ENCODE measurements around the gene MTCP1. TPM values are rescaled to one million over a fixed set of nuclear protein-coding genes. Genes with fewer than 3 reads are reported as not detected.

Gene MTCP1
- total RNA-seq, 2 donors from 2014 or later = 2.6 to 3.0 TPM

- ATAC-seq = no peak
- H3K27me3 ChIP-seq = no peaks in the 10 kb centered on the region
- no peaks in the 10 kb centered on the region for H3K4me1 ChIP-seq
- no peaks in the 10 kb centered on the region for H3K9me3 ChIP-seq
- H3K36me3 ChIP-seq (replicated peaks in 1 of 2; ENCODE audit: insufficient read depth in 1 of 2, low read depth in 2 of 2) = no peaks in the 10 kb centered on the region
- H3K4me3 ChIP-seq = no peak overlapping the region
- intact Hi-C loops (cut with DNase I) = no loop called here
- TF ChIP-seq POLR2A (IDR thresholded peaks at IDR 0.05) (no peak), CTCF (IDR thresholded peaks at IDR 0.05) (no peak)
- 92 to 95% methylated on average over 2 of the region's 2 CpGs for WGBS, 2 donors
- no peak overlapping the region for H3K27ac ChIP-seq
- DNase-seq = no peak
Observed at GRCh38 chrX:155105919-155106318, 35.0 kb upstream of the MTCP1 start.

GRCh38 chrX:155094468-155095061, 23.6 kb upstream of the MTCP1 start:
- Histone ChIP-seq H3K27me3 (no peaks in the 10 kb centered on the region), H3K36me3 (replicated peaks in 1 of 2; ENCODE audit: insufficient read depth in 1 of 2, low read depth in 2 of 2) (no peaks in the 10 kb centered on the region), H3K4me3 (no peak overlapping the region), H3K27ac (no peak overlapping the region), H3K4me1 (no peaks in the 10 kb centered on the region), H3K9me3 (no peaks in the 10 kb centered on the region)
- peak in 3 of 4 donors; percentile 16 to 25 (median 19) for DNase-seq
- no peak for TF ChIP-seq POLR2A (IDR thresholded peaks at IDR 0.05)
- peak; percentile 33 to 55 (median 48) for TF ChIP-seq CTCF (IDR thresholded peaks at IDR 0.05)
- intact Hi-C loops (cut with DNase I) = loop anchor here (10.0 kb wide), 1 partner anchor 730 kb away; no protein-coding TSS in a partner anchor
- ATAC-seq = no peak
- 17 to 23% methylated on average over 4 of the region's 4 CpGs for WGBS, 2 donors

- no peak overlapping the region for H3K4me3 ChIP-seq
- no peaks in the 10 kb centered on the region for H3K36me3 ChIP-seq (replicated peaks in 1 of 2; ENCODE audit: insufficient read depth in 1 of 2, low read depth in 2 of 2)
- no peaks in the 10 kb centered on the region for H3K27me3 ChIP-seq
- H3K4me1 ChIP-seq = no peaks in the 10 kb centered on the region
- no peak overlapping the region for H3K27ac ChIP-seq
- ATAC-seq (no peak), DNase-seq (no peak)
- intact Hi-C loops (cut with DNase I) = no loop called here
- no peaks in the 10 kb centered on the region for H3K9me3 ChIP-seq
- TF ChIP-seq POLR2A (IDR thresholded peaks at IDR 0.05) (no peak), CTCF (IDR thresholded peaks at IDR 0.05) (no peak)
- 88 to 90% methylated on average over 22 to 26 of the region's 26 CpGs for WGBS, 2 donors
Observed at GRCh38 chrX:155086961-155087735, 16.2 kb upstream of the MTCP1 start.

GRCh38 chrX:155086202-155086840, 15.4 kb upstream of the MTCP1 start:
- ATAC-seq (peak; percentile 53), DNase-seq (peak; percentile 36 to 57 (median 47))
- TF ChIP-seq POLR2A (IDR thresholded peaks at IDR 0.05) (no peak), CTCF (IDR thresholded peaks at IDR 0.05) (peak; percentile 19 to 54 (median 42))
- intact Hi-C loops (cut with DNase I) = no loop called here
- no peaks in the 10 kb centered on the region for H3K4me1 ChIP-seq
- no peaks in the 10 kb centered on the region for H3K36me3 ChIP-seq (replicated peaks in 1 of 2; ENCODE audit: insufficient read depth in 1 of 2, low read depth in 2 of 2)
- H3K27me3 ChIP-seq = no peaks in the 10 kb centered on the region
- H3K9me3 ChIP-seq = no peaks in the 10 kb centered on the region
- H3K4me3 ChIP-seq = no peak overlapping the region
- 72 to 74% methylated on average over 20 to 22 of the region's 24 CpGs for WGBS, 2 donors
- no peak overlapping the region for H3K27ac ChIP-seq
